GM18507 (cell line): Measurements from ENCODE around the gene RASAL3.

Experiments
- DNase-seq: peaks from one replicate; pipeline ENCODE4 v3.0.0; 2011; ENCODE audit warnings: low read depth; ENCODE audit not compliant: insufficient read length; ENCODE audit errors: extremely low spot score
- FAIRE-seq: peaks from 2 replicates; lab custom pipeline; 2011; peaks lifted over from hg19 to GRCh38; lab: Jason Lieb, UNC

Gene RASAL3

DNA sequence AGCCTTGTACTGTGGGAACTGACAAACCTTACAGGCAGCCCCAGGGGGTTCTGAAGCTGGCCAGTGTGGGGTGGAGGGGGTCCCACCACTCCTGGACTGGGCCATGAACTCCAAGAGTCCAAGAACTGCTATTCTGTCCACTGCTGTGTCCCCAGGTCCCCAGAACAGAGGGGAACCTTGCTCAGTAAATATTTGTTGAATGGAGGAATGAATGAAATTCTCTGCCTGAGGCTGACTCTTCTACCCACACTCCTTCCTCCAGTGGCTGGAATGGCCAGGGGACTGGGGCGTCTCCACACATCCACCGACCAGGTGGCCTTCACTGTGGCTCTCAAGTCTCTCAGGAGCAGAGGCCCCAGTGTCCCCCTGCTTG lies 26.2 kb downstream of the RASAL3 start:
- FAIRE-seq (no peak), DNase-seq (no peak)

DNA sequence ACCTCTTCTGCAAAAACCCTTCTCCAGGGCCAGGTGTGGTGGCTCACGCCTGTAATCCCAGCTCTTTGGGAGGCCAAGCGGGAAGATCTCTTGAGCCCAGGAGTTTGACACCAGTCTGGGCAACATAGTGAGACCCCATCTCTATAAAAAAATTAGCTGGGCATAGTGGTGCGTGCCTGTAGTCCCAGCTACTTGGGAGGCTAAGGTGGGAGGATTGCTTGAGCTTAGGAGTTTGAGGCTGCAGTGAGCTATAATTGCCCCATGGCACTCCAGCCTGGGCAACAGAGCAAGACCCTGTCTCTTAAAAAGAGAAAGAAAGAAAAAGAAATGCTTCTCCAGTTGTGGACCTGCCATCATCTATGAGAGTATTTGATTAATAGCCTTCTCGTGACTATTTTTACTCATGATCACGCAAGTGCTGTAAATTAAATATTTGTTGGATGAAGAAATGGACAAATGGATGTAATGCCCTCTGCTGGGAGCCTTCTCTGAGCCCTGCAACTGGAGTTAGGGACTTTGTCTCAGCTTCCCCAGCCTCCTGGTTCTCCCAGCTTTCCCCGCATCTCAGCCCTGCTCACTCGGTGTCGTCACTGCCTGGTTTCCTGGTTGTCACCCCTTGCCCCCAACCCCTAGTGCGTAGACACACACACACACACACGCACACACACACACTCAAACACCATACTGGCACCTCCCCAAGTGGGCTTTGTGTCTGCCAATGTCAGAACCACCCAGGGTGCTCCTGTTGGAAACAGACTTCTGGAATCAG lies 26.8 kb downstream of the RASAL3 start:
- DNase-seq (no peak), FAIRE-seq (no peak)

DNA sequence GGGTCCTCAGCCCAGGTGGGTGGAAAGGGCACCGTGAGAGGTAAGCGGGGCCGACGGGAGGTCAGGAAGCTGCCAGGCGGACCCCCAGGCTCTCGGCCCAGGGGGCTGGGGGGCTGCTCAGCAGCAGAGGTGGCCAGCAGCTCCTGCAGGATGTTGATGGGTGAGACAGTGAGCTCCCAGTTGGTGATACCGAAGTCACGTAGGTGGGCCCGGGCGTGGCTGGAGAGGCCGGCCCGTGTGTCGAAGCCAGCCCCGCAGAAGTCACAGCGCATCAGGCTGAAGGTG lies 27.6 kb downstream of the RASAL3 start:
- DNase-seq (no peak), FAIRE-seq (no peak)

DNA sequence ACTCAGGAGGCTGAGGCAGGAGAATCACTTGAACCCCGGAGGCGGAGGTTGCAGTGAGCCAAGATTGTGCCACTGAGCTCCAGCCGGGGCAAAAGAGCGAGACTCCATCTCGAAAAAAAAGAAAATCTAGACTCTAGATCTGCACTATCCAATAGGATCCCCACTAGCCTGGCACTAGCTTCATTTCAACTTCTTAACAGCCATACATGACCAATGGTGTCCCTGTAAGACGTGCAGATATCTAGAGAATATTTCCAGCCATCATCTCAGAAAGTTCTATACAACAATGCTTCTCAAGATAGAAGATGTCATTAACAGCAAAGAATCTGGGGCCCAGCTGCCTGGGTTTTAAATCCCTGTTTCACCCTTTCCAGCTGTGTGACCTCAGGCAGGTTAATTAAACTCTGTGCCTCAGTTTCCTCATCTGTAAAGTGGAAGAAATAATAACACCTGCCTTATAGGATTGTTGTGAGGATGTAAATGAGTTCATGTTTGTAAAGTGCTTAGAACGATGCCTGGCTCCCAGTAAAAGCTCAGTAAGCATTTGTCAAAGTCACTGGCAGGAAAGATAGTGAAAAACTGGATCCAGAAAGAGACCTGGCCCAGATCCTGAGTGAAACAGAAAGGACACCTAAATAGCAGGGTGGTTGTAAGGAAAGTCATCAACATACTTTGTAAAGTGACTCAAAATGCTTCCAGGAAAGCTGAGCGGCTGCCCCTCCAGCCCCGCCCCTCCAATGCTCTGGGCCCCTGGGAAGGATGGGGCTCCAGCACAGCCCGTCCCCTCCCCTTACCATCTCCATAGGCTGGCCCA lies 28.1 kb downstream of the RASAL3 start:
- no peak for FAIRE-seq
- no peak for DNase-seq

DNA sequence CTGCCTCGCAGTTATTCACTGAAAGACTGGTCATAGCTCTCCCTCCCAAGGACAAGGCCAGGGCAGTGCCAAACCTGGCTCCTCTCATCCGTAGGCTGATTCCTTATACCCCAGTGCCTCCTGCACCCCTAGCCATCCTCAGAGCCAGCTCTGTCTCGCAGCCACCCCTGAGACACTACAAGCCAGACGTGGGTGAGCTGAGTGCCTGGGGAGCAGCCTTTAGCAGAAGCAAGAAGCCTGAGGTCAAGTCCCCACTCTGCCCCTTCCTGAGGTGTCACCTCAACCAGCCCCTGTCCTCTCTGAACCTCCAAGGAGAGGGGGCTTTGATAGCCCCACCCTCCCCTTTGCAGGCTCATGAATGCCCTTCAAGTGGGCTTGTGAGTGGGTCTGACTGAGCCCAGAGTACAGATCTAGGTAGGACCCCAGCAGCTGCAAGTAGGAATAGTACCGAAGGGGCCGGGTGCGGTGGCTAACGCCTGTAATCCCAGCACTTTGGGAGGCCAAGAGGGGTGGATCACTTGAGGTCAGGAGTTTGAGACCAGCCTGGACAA lies 30.8 kb downstream of the RASAL3 start:
- DNase-seq: no peak
- no peak for FAIRE-seq

DNA sequence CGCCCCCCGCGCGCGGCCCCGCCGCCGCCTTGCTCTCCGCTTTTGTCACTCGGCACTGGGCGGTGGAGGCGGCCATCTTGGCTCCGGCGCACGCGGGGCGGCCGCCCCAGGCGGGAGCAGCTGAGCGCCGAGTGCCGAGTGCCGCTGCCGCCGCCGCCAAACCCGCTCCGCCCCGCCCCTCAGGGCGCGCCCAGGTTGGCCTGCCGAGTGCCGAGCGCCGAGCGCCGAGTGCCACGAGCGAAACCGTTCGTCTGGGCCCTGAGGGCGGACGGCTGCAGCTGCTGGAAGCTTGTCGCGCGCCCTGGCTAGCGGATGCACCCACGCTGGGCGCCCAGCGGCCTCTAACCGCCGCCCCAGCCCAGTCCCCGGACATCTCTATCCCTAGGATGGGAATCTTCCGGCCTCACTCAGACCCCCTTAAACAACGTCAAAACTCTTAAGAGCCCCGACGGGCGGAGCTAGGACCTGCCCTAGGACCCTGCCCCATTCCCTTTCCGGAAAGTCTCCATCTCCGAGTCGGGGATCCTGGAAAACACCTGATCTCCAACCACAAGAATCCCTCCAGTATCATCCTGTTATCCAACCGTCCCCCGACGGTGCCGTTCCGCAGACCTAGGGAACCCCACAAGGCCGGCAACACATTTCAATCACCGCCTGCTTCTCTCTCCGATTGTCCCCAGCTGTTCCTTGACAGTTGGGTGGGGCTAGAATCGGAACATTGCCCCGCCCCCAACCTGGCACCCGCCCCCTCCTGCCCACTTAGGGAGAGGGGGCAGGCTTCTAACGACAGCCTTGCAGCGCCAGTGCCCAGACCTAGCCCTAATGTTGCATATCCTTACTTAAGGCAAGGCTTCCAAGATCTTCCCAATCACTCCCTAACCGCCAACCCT lies 31.5 kb downstream of the RASAL3 start:
- DNase-seq (peak; percentile 98), FAIRE-seq (peak; percentile 90)

DNA sequence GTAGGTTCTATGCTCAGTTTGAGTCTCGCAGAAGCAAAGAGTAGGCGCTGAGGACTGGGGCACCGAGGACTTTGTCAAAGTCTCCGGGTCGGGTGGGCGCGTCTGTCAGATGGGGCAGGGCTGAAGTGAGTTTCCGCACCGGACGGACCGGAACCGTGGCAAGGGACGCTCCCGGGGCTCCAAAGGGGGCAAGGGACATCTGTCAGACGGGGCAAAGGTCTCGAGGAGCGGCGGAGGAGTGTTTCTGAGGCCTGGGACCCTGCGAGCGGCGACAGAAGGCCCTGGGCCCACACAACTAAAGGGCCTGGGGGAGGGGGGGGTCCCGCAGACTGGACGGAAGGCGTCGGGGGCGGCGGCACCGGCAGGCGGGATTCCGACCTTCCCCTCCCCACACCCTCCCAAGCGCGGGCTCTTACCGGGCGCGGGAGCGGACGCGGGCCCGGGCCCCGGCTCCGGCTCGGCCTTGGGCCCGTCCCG lies 32.3 kb downstream of the RASAL3 start:
- peak; percentile 36 for FAIRE-seq
- DNase-seq: no peak

DNA sequence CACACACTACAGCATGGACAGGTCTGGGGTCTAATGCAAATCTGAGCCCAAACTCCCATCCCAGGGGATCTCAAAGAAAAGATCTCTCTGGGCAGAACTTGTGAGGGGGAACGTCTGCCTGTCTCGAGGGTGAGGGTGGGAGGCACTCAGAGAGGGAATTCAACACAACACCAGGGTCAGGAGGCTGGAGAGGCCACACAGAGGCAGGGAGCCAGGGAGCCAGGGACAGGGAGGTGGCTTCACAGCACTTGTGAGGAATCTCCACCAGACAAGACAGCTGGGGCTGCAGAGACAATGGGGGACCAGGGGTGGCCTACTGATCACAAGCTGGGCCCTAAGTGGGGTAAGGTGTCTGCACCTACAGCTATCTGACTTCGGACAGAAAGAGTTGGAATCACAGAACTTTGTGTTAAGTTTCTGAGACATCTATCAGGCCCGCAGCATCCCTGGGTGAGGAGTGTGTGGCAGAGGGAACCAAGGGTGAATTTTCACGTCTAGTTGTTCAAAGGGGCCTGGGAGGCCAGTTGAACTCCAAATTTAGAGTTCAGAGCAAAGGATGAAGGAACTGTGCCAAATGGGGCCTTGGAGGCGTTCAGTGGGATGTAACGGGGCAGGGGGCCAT lies 32.8 kb downstream of the RASAL3 start:
- FAIRE-seq: peak; percentile 47
- no peak for DNase-seq

DNA sequence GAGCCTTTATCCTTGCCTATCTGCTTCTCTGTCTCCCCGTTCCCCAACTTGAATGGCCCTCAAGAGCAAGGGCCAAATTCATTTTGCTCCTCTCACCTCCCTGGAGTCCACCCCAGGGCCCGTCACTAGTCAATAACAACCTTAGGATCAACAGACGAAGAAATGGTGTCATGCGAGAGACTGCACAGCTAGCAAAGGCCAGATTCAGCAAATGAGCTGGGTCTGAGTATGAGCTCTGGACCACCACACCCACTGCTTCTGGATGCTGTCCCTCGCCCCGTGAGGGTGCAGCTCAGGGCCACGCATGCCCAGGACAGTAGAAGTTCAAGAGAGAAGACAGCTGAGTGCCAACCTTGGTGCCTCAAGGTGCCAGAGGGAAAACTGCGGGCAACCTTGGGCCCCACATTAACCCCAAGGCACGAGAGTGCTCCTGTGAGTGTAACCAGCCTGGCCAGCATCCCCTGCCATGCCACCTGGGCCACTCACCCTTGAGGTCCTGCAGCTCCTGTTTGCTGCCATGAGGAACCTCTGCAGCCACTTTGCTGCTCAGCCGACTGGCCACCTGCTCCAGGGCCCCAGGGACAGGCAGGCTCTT lies 33.7 kb downstream of the RASAL3 start:
- DNase-seq (no peak), FAIRE-seq (no peak)

DNA sequence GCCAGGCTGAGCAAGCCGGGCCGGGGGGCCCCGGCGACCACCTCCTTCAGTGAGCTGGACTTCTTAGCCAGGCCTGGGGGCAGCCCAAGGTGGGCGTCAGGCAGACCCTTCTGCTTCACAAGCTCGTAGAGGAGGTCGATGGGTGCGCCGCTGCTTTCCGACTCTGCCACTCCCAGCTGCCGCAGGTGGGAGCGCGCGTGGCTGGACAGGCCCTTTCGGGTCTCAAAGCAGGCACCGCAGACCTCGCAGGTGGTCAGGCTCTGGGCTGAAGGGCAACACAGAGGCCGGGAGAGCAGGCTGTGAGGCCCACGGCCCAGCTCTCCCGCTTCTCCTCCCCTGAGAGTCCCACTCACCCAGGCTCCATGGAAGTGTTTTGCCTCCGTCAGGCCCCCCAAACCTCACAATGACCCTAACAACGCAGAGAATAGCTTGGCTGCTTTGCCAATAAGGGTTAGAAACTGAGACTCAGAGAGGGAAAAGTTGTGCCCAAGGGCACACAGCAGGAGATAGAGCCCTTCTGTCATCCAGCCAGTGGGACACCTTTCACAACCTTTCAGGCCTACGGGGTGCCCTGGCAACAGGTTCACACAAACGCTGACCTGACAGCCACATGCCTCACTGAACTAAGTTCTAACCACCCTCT lies 34.4 kb downstream of the RASAL3 start:
- no peak for FAIRE-seq
- DNase-seq: no peak

DNA sequence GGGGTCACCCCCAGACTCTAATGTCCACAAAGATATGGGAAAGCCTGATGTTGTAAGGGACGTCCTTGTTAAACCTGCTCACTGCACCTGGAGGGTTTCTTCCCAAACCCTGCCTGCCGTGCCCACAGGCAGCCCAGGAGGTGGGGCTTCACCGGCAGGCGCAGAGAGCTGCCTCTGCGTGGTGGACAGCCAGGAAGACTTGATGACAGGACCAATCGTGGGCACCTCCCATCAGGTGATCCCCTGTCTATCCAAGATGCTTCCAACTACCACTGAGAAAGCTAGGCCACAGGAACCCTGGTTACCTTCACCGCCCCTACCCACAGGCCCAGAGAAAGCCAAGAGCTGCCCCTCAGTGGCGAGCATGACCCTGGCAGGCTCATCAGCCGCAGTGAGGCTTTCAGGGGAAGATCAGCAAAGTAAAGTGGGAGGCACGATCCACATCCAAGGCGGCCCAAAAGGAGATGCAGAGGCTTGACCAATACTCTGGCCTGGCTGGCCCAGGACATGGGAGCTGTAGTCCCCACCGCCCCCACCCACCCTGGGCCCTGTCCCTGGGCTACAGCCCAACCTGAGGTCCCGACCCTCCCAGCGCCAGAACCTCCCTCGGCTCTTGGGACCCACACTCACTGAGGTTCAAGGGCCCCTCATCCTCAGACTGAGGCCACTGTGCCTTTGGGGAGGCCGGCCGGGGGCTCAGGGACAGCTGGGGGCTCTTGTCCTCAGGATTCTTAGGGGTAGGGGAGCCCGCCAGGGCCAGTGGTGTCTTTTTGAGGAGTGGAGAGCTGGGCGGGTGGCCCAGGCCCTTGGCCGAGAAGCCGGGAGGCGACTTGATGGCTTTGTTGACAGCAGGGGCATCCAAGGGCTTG lies 35.2 kb downstream of the RASAL3 start:
- no peak for FAIRE-seq

DNA sequence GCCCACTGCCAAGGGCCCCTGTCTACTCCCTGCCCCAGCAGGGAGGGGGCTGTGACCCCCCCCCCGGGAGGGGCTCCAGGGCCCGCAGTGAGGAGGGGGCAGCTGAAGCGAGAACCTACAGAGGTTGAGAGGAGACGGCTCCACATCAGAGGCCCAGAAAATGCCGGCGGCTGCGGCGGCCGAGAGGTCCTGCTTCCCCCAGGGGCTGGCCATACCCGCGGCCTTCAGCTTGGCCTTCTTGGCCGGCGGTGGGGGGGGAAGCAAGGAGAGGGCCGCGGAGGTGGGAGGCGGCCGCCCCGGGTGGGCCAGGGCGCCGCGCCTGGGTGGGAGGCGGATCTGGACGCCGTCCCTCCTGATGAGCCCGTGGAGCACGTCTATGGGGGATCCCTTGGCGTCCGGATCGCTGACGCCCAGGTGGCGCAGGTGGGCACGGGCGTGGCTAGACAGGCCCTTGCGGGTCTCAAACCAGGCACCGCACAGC lies 36.3 kb downstream of the RASAL3 start:
- DNase-seq (no peak), FAIRE-seq (no peak)

More for the DNA sequence above, 35.2 kb downstream of the RASAL3 start:
- no peak for DNase-seq

DNA sequence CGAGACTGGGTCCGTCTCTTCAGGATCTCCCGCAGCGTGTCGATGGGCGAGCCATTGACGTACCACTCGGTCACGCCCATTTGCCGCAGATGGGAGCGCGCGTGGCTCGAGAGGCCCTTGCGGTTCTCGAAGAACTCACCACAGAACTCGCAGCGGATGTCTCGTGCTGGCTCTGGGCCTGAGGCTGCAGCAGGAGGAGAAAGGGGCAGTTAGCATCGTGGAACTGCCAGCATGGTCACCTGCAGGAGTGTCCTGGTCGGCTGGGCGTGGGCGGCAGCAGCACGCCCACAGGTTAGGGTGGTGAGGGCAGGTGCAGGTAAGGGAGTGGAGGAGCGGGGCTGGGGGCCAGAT lies 37.0 kb downstream of the RASAL3 start:
- DNase-seq: no peak
- FAIRE-seq: no peak

DNA sequence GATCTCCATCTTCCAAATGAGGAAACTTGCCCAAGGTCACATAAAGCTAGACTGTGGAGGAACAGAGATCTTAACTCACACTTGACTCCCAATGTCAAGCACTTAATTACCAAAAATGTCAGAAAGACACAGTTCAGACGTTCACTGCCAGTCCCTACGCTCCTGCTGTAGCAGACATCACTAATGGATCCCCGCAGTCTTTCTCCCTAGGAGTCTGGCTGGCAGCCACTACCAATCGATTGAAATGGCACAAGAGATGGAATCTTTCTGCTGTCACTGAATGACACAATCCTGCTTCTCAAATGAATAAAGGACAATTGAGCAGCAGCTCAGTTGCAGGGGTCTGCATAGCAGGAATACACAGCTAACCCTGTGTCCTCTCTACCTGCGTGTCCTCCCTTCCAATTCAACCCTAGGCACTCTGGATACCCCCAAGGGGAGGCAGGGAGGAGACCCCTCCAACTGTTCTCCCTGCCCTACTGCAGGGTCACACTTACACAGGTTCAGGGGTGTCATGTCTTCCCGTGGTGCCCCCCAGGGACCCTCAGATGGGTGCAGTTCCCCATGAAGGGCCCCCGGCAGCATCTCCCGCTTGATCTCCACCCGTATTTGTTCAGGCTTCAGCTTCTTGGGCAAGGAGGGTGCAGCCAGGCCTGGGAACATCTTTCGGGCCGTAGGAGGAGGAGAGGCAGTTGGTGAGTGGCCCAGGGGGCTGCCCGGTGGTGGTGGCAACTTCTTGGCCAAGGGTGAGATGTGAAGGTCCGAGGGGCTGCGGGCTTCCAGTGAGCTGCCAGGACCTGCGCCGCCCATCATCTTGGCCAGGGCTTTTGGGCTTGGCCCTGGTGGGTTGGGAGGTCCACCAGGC lies 37.6 kb downstream of the RASAL3 start:
- no peak for FAIRE-seq
- DNase-seq: no peak

DNA sequence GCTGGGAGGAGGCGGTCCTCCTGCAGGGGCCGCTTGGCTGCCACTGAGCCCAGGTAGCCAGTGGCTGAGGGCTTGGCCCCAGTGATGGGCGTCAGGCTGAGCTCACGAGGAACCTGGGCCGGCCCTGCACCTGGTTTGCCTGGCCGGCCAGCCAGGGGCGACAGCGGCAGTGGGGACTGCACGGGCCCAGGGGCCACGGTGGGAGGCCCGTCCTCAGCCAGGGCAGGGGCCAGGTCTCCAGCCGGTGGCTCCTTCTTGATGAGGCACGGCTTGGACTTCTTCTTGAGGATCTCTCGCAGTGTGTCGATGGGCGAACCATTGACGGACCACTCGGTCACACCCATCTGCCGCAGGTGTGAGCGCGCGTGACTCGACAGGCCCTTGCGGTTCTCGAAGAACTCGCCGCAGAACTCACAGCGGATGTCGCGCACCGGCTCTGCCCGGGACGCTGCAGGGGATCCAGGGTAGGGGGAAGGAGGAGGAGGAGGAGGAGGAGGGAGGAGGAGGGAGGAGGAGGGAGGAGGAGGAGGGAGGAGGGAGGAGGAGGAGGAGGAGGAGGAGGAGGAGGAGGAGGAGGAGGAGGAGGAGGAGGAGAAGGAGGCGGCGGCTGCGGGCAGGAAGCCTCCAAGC lies 38.9 kb downstream of the RASAL3 start:
- DNase-seq (no peak), FAIRE-seq (no peak)

DNA sequence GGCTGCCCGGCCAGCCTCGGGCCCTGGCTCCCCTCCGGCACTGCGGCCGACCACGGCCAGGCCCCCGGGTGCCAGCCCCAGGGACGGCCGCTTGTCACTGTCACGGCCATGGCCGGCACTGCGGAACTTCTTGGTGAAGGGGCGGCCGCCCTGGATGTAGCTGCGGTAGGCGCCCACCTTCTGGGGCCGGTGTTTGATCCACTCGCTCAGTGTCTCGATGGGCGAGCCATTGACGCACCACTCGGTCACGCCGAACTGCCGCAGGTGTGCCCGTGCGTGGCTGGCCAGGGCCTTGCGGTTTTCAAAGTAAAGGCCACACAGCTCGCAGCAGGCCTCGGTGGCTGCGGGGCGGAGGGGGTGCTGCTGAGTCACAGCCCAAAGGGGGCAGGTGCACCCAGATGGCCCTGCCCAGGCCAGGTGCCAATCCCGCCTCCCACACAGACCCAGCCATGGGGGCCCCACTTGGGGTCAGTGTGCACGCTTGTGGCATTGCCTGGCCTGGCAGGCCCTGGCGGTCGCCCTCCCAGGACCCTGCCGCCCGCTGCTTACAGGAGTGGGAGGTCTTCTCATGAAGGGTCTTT lies 39.6 kb downstream of the RASAL3 start:
- FAIRE-seq: no peak
- DNase-seq: no peak
